ENCODE measurements around the gene OR7E24.

Gene OR7E24

DNA sequence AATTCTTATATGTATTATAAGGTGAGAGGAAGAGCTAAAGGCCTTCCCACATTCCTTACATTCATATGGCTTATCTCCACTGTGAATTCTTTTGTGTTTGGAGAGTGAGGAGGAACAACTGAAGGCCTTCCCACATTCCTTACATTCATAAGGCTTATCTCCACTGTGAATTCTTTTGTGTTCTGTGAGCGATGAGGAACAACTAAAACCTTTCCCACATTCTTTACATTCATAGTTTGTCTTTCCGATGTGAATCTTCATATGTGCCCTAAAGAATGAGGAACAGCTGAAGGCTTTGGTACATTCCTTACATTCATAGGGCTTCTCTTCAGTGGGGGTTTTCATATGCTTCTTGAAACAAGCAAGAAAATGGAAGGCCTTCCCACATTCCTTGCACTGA, 45.6 kb downstream of the OR7E24 start:
- no peak overlapping the region for H3K4me3 ChIP-seq (ENCODE audit: control insufficient read depth, low read depth, low read length)
- DNase-seq (ENCODE audit: low read depth), result no peak
- no peak for TF ChIP-seq CTCF (conservative IDR thresholded peaks at IDR 0.05; ENCODE audit: control insufficient read depth, insufficient read depth, low read depth, low read length)

Data from fibroblast of mammary gland (primary cell).